ENCODE data around the gene THAP7. TPM values are rescaled to one million over a fixed set of nuclear protein-coding genes. Genes with fewer than 3 reads are reported as not detected.

The THAP7 gene
- total and polyA plus RNA-seq, 9 of the 15 experiments (the other 6 are each of a cell fraction or from before 2014, with no cell fraction given), result 7.9 to 263 (median 84.1) TPM

DNA sequence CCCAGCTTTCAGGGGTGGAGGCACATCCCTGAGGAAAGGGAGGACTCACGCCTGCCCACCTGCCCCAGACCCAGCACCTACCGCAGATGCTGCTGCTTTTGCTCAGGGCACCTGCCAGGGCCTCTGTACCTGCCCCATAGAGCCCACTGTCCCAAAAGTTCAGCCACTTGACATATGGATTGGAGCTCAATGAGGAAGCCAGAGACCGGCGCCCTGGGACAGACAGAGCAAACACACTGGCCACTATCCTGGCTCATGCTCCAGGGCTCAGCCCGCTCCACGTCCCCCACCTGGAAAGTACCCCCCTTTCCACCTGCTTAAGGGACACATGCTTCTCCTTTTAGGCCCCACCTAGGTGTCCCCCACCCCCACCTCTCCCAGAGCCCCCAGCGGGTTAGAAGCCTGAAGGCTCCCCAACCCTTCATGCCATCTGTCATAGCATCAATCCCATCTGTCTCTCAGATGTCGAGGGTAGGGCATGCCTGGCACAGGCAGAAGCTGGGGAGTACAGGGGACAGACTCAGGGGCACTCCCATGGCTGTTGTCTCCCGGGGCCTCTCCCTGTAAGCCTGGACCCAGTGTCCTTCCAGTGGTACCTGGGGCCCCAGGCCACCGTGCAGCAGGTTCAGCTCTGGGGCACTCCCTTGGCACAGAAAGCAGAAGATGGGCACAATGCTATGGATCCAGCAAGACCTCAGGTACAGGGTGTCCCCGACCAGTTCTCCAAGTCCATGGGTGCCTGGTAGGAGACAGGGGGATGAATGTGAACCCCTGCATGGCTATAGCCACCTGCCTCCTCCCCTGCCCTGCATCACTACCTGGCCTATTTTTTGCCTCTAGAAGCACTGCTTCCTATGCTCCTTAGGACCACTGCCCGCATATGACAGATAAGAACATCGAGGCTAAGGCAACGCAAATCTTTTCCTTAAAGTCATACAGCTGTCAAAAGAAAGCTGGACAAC lies 10.8 kb upstream of the THAP7 start (continued):
- TF ChIP-seq, protein P1, sequence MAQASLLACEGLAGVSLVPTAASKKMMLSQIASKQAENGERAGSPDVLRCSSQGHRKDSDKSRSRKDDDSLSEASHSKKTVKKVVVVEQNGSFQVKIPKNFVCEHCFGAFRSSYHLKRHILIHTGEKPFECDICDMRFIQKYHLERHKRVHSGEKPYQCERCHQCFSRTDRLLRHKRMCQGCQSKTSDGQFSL (CRISPR knock-in tag; IDR thresholded peaks at IDR 0.05), result no peak
- TF ChIP-seq, protein P1 (tag; IDR thresholded peaks at IDR 0.05), result peak in 1 of 2 experiments; percentile 31; a peak in 1 of 4 replicates
- TF ChIP-seq, protein P2, sequence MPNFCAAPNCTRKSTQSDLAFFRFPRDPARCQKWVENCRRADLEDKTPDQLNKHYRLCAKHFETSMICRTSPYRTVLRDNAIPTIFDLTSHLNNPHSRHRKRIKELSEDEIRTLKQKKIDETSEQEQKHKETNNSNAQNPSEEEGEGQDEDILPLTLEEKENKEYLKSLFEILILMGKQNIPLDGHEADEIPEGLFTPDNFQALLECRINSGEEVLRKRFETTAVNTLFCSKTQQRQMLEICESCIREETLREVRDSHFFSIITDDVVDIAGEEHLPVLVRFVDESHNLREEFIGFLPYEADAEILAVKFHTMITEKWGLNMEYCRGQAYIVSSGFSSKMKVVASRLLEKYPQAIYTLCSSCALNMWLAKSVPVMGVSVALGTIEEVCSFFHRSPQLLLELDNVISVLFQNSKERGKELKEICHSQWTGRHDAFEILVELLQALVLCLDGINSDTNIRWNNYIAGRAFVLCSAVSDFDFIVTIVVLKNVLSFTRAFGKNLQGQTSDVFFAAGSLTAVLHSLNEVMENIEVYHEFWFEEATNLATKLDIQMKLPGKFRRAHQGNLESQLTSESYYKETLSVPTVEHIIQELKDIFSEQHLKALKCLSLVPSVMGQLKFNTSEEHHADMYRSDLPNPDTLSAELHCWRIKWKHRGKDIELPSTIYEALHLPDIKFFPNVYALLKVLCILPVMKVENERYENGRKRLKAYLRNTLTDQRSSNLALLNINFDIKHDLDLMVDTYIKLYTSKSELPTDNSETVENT (CRISPR knock-in tag; IDR thresholded peaks at IDR 0.05), result peak; percentile 83
- TF ChIP-seq, protein P3, sequence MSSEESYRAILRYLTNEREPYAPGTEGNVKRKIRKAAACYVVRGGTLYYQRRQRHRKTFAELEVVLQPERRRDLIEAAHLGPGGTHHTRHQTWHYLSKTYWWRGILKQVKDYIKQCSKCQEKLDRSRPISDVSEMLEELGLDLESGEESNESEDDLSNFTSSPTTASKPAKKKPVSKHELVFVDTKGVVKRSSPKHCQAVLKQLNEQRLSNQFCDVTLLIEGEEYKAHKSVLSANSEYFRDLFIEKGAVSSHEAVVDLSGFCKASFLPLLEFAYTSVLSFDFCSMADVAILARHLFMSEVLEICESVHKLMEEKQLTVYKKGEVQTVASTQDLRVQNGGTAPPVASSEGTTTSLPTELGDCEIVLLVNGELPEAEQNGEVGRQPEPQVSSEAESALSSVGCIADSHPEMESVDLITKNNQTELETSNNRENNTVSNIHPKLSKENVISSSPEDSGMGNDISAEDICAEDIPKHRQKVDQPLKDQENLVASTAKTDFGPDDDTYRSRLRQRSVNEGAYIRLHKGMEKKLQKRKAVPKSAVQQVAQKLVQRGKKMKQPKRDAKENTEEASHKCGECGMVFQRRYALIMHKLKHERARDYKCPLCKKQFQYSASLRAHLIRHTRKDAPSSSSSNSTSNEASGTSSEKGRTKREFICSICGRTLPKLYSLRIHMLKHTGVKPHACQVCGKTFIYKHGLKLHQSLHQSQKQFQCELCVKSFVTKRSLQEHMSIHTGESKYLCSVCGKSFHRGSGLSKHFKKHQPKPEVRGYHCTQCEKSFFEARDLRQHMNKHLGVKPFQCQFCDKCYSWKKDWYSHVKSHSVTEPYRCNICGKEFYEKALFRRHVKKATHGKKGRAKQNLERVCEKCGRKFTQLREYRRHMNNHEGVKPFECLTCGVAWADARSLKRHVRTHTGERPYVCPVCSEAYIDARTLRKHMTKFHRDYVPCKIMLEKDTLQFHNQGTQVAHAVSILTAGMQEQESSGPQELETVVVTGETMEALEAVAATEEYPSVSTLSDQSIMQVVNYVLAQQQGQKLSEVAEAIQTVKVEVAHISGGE (CRISPR knock-in tag; IDR thresholded peaks at IDR 0.05), result 0 out of 6 replicates have a peak, but pooled peaks of 1 of the 3 experiments have one; percentile 32
- TF ChIP-seq, protein P4, sequence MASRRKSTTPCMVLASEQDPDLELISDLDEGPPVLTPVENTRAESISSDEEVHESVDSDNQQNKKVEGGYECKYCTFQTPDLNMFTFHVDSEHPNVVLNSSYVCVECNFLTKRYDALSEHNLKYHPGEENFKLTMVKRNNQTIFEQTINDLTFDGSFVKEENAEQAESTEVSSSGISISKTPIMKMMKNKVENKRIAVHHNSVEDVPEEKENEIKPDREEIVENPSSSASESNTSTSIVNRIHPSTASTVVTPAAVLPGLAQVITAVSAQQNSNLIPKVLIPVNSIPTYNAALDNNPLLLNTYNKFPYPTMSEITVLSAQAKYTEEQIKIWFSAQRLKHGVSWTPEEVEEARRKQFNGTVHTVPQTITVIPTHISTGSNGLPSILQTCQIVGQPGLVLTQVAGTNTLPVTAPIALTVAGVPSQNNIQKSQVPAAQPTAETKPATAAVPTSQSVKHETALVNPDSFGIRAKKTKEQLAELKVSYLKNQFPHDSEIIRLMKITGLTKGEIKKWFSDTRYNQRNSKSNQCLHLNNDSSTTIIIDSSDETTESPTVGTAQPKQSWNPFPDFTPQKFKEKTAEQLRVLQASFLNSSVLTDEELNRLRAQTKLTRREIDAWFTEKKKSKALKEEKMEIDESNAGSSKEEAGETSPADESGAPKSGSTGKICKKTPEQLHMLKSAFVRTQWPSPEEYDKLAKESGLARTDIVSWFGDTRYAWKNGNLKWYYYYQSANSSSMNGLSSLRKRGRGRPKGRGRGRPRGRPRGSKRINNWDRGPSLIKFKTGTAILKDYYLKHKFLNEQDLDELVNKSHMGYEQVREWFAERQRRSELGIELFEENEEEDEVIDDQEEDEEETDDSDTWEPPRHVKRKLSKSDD (conservative IDR thresholded peaks at IDR 0.05; ENCODE audit: low read length), result no peak
- no peak for TF ChIP-seq SRSF7 (optimal IDR thresholded peaks at IDR 0.05; ENCODE audit: low read depth, low read length)
